Measurements from ENCODE around the gene PKIB. TPM values are rescaled to one million over a fixed set of nuclear protein-coding genes. Genes with fewer than 3 reads are reported as not detected.

PKIB gene
- total RNA-seq, 1 donor from 2014 or later, result not detected

- intact Hi-C loops (cut with micrococcal nuclease), result no loop called here
- Mint-ChIP-seq H3K9me3 (peaks cover 6% of the 10 kb centered on the region), H3K4me3 (no peak overlapping the region), H3K36me3 (ENCODE audit: low read depth) (no peaks in the 10 kb centered on the region), H3K4me1 (peaks cover 27% of the 10 kb centered on the region), H3K27me3 (no peaks in the 10 kb centered on the region), H3K27ac (no peak overlapping the region)
- no peak for DNase-seq
These were observed 144.1 kb downstream of the PKIB start for GRCh38 chr6:122754191-122754731.

- H3K27me3 Mint-ChIP-seq, result no peaks in the 10 kb centered on the region
- intact Hi-C loops (cut with micrococcal nuclease), result no loop called here
- no peak for DNase-seq
These were observed 145.7 kb downstream of the PKIB start for GRCh38 chr6:122755901-122756300.

GRCh38 chr6:122758927-122759334 lies 148.7 kb downstream of the PKIB start:
- Mint-ChIP-seq H3K9me3 (peaks cover 9% of the 10 kb centered on the region), H3K27me3 (peaks cover 3% of the 10 kb centered on the region), H3K36me3 (ENCODE audit: low read depth) (no peaks in the 10 kb centered on the region), H3K4me1 (peaks cover 8% of the 10 kb centered on the region), H3K27ac (peak overlapping the region; percentile 22), H3K4me3 (no peak overlapping the region)
- no peak for DNase-seq
- intact Hi-C loops (cut with micrococcal nuclease), result no loop called here

More at GRCh38 chr6:122755901-122756300, 145.7 kb downstream of the PKIB start:
- H3K4me1 Mint-ChIP-seq, result peaks cover 26% of the 10 kb centered on the region
- H3K9me3 Mint-ChIP-seq, result peaks cover 6% of the 10 kb centered on the region
- H3K4me3 Mint-ChIP-seq, result no peak overlapping the region
- H3K36me3 Mint-ChIP-seq (ENCODE audit: low read depth), result no peaks in the 10 kb centered on the region
- no peak overlapping the region for H3K27ac Mint-ChIP-seq

GRCh38 chr6:122760330-122760729 lies 150.1 kb downstream of the PKIB start:
- Mint-ChIP-seq H3K27me3 (peaks cover 3% of the 10 kb centered on the region), H3K4me3 (no peak overlapping the region), H3K9me3 (peaks cover 3% of the 10 kb centered on the region), H3K36me3 (ENCODE audit: low read depth) (no peaks in the 10 kb centered on the region), H3K4me1 (peaks cover 2% of the 10 kb centered on the region), H3K27ac (no peak overlapping the region)
- intact Hi-C loops (cut with micrococcal nuclease), result no loop called here
- DNase-seq, result no peak

GRCh38 chr6:122766256-122766655 lies 156.1 kb downstream of the PKIB start:
- Mint-ChIP-seq H3K27ac (no peak overlapping the region), H3K36me3 (ENCODE audit: low read depth) (no peaks in the 10 kb centered on the region), H3K4me3 (no peak overlapping the region), H3K9me3 (peaks cover 3% of the 10 kb centered on the region), H3K4me1 (no peaks in the 10 kb centered on the region), H3K27me3 (peaks cover 20% of the 10 kb centered on the region)
- intact Hi-C loops (cut with micrococcal nuclease), result no loop called here
- no peak for DNase-seq

GRCh38 chr6:122770835-122771601 lies 160.8 kb downstream of the PKIB start:
- Mint-ChIP-seq H3K4me3 (no peak overlapping the region), H3K36me3 (ENCODE audit: low read depth) (no peaks in the 10 kb centered on the region), H3K27me3 (peaks cover 26% of the 10 kb centered on the region), H3K9me3 (peaks cover under 1% of the 10 kb centered on the region), H3K27ac (no peak overlapping the region), H3K4me1 (no peaks in the 10 kb centered on the region)
- intact Hi-C loops (cut with micrococcal nuclease), result no loop called here
- DNase-seq, result no peak

- Mint-ChIP-seq H3K27ac (no peak overlapping the region), H3K36me3 (ENCODE audit: low read depth) (no peaks in the 10 kb centered on the region), H3K27me3 (peaks cover 27% of the 10 kb centered on the region), H3K9me3 (peaks cover 4% of the 10 kb centered on the region), H3K4me1 (no peaks in the 10 kb centered on the region), H3K4me3 (no peak overlapping the region)
- intact Hi-C loops (cut with micrococcal nuclease), result no loop called here
- DNase-seq, result no peak
These were observed 162.7 kb downstream of the PKIB start for GRCh38 chr6:122772724-122773415.

Other genes with a start within 250 kb of the PKIB start
- 15.3 and 16.1 TPM in 2 replicates for gene HSF2, start 210.8 kb upstream of the PKIB start, total RNA-seq
- 38.6 and 40.9 TPM in 2 replicates for gene SERINC1, start 138.6 kb upstream of the PKIB start, total RNA-seq
- not detected in 2 replicates for gene FABP7, start 169.3 kb downstream of the PKIB start, total RNA-seq
- gene SMPDL3A, start 178.9 kb downstream of the PKIB start, total RNA-seq, result 0.28 and 0.42 TPM in 2 replicates

Data from activated CD4-positive, alpha-beta T cell treated with anti-CD3 and anti-CD28 coated beads, Interleukin-2, amount 10 ng/mL, durations not matched to agents 24 days and 14 days (primary cell).